Measurements from ENCODE around the gene OCEL1. TPM values are rescaled to one million over a fixed set of nuclear protein-coding genes. Genes with fewer than 3 reads are reported as not detected.

OCEL1 gene
- total and polyA plus RNA-seq, 2 of the 13 experiments (the other 11 are each of a cell fraction or from before 2014, with no cell fraction given) = 10.6 to 17.2 TPM

DNA sequence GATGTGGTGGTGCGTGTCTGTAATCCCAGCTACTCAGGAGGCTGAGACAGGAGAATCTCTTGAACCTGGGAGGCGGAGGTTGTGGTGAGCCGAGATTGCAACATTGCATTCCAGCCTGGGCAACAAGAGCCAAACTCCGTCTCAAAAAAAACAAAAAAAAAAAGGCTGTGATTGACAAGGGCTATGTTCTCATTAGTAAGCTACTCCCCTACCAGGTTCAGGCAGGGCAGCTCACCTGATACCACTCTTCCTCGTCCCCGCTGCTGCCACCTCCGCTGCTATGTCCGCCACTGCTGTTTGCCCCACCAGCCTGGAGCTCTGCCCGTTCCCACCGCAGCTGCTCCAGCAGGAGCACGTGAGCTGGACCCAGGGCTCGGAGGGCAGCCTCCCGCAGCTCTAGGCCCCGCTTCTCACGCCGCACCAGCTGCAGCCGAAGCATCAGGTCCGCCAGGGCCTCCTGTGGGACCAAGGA lies 29.2 kb downstream of the OCEL1 start (continued):
- TF ChIP-seq, protein P1, sequence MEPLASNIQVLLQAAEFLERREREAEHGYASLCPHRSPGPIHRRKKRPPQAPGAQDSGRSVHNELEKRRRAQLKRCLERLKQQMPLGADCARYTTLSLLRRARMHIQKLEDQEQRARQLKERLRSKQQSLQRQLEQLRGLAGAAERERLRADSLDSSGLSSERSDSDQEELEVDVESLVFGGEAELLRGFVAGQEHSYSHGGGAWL (CRISPR knock-in tag; IDR thresholded peaks at IDR 0.05) = peak; percentile 66; the same call in 1 of the 2 replicates
- TF ChIP-seq HNRNPK (IDR thresholded peaks at IDR 0.05; ENCODE audit: low read depth, low read length, poor library complexity, severe bottlenecking) = no peak
- TF ChIP-seq ZNF777 (CRISPR knock-in tag; IDR thresholded peaks at IDR 0.05) = no peak
- no peak for TF ChIP-seq FOXA1 (IDR thresholded peaks at IDR 0.05)
- TF ChIP-seq FOXA1 (CRISPR knock-in tag; IDR thresholded peaks at IDR 0.05) = no peak
- TF ChIP-seq SNAPC2 (CRISPR knock-in tag; IDR thresholded peaks at IDR 0.05) = no peak
- TF ChIP-seq, protein P2, sequence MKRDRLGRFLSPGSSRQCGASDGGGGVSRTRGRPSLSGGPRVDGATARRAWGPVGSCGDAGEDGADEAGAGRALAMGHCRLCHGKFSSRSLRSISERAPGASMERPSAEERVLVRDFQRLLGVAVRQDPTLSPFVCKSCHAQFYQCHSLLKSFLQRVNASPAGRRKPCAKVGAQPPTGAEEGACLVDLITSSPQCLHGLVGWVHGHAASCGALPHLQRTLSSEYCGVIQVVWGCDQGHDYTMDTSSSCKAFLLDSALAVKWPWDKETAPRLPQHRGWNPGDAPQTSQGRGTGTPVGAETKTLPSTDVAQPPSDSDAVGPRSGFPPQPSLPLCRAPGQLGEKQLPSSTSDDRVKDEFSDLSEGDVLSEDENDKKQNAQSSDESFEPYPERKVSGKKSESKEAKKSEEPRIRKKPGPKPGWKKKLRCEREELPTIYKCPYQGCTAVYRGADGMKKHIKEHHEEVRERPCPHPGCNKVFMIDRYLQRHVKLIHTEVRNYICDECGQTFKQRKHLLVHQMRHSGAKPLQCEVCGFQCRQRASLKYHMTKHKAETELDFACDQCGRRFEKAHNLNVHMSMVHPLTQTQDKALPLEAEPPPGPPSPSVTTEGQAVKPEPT (CRISPR knock-in tag; IDR thresholded peaks at IDR 0.05; ENCODE audit: low read depth) = no peak
- TF ChIP-seq, protein P3, sequence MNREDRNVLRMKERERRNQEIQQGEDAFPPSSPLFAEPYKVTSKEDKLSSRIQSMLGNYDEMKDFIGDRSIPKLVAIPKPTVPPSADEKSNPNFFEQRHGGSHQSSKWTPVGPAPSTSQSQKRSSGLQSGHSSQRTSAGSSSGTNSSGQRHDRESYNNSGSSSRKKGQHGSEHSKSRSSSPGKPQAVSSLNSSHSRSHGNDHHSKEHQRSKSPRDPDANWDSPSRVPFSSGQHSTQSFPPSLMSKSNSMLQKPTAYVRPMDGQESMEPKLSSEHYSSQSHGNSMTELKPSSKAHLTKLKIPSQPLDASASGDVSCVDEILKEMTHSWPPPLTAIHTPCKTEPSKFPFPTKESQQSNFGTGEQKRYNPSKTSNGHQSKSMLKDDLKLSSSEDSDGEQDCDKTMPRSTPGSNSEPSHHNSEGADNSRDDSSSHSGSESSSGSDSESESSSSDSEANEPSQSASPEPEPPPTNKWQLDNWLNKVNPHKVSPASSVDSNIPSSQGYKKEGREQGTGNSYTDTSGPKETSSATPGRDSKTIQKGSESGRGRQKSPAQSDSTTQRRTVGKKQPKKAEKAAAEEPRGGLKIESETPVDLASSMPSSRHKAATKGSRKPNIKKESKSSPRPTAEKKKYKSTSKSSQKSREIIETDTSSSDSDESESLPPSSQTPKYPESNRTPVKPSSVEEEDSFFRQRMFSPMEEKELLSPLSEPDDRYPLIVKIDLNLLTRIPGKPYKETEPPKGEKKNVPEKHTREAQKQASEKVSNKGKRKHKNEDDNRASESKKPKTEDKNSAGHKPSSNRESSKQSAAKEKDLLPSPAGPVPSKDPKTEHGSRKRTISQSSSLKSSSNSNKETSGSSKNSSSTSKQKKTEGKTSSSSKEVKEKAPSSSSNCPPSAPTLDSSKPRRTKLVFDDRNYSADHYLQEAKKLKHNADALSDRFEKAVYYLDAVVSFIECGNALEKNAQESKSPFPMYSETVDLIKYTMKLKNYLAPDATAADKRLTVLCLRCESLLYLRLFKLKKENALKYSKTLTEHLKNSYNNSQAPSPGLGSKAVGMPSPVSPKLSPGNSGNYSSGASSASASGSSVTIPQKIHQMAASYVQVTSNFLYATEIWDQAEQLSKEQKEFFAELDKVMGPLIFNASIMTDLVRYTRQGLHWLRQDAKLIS (CRISPR knock-in tag; IDR thresholded peaks at IDR 0.05) = no peak
- no peak for TF ChIP-seq MBD4 (IDR thresholded peaks at IDR 0.05; ENCODE audit: borderline replicate concordance, low read length)
- TF ChIP-seq NAIF1 (CRISPR knock-in tag; IDR thresholded peaks at IDR 0.05; ENCODE audit: borderline replicate concordance) = no peak
- TF ChIP-seq, protein P4, sequence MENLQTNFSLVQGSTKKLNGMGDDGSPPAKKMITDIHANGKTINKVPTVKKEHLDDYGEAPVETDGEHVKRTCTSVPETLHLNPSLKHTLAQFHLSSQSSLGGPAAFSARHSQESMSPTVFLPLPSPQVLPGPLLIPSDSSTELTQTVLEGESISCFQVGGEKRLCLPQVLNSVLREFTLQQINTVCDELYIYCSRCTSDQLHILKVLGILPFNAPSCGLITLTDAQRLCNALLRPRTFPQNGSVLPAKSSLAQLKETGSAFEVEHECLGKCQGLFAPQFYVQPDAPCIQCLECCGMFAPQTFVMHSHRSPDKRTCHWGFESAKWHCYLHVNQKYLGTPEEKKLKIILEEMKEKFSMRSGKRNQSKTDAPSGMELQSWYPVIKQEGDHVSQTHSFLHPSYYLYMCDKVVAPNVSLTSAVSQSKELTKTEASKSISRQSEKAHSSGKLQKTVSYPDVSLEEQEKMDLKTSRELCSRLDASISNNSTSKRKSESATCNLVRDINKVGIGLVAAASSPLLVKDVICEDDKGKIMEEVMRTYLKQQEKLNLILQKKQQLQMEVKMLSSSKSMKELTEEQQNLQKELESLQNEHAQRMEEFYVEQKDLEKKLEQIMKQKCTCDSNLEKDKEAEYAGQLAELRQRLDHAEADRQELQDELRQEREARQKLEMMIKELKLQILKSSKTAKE (CRISPR knock-in tag; IDR thresholded peaks at IDR 0.05; ENCODE audit: borderline replicate concordance) = no peak
- TF ChIP-seq ZNF775 (CRISPR knock-in tag; IDR thresholded peaks at IDR 0.05; ENCODE audit: borderline replicate concordance) = no peak
- TF ChIP-seq, protein P5, sequence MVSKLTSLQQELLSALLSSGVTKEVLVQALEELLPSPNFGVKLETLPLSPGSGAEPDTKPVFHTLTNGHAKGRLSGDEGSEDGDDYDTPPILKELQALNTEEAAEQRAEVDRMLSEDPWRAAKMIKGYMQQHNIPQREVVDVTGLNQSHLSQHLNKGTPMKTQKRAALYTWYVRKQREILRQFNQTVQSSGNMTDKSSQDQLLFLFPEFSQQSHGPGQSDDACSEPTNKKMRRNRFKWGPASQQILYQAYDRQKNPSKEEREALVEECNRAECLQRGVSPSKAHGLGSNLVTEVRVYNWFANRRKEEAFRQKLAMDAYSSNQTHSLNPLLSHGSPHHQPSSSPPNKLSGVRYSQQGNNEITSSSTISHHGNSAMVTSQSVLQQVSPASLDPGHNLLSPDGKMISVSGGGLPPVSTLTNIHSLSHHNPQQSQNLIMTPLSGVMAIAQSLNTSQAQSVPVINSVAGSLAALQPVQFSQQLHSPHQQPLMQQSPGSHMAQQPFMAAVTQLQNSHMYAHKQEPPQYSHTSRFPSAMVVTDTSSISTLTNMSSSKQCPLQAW (CRISPR knock-in tag; IDR thresholded peaks at IDR 0.05) = no peak

All from HepG2 (cell line).